ENCODE data around the gene KRT17. TPM values are rescaled to one million over a fixed set of nuclear protein-coding genes. Genes with fewer than 3 reads are reported as not detected.

KRT17 gene
- total and polyA plus RNA-seq, 2 of the 4 experiments (the other 2 are of a cell fraction) = 2.5 to 4.6 TPM

- H3K9ac ChIP-seq (ENCODE audit: low read depth, low read length) = no peak overlapping the region
- dilution Hi-C loops (cut with HindIII; ENCODE audit: low sequenced_read_pairs, unreplicated experiment) (no loop called here), intact Hi-C loops (cut with micrococcal nuclease) (no loop called here), in situ Hi-C loops (cut with MboI; ENCODE audit: low sequenced_read_pairs) (no loop called here)
- H2BK15ac ChIP-seq (ENCODE audit: low read depth, low read length) = no peak overlapping the region
- H3K36me3 ChIP-seq (ENCODE audit: control insufficient read depth, insufficient read depth, low read length) = no peaks in the 10 kb centered on the region
- H3K4ac ChIP-seq (ENCODE audit: low read depth, low read length) = no peak overlapping the region
- no peak overlapping the region for H3K56ac ChIP-seq (ENCODE audit: extremely low read depth, insufficient read depth, low read length)
- H2BK5ac ChIP-seq (ENCODE audit: low read depth, low read length, poor library complexity, severe bottlenecking) = no peak overlapping the region
- no peak overlapping the region for H3K23ac ChIP-seq (ENCODE audit: low read depth, low read length)
- no peak overlapping the region for H3K27ac ChIP-seq (ENCODE audit: insufficient read depth, low read length)
- H3K9me3 ChIP-seq (ENCODE audit: control insufficient read depth, insufficient read depth, low read length) = no peaks in the 10 kb centered on the region
- DNase-seq (no peak), ATAC-seq (ENCODE audit: low read depth) (no peak)
- ChIA-PET CTCF (interaction anchor here (1.2 kb wide), 1 partner anchor 21 kb away, joined by 3 read pairs; no protein-coding TSS in a partner anchor), POLR2A (ENCODE audit: unreplicated experiment) (interaction anchor here (0.6 kb wide), 1 partner anchor 128 kb away, joined by 5 read pairs; no protein-coding TSS in a partner anchor)
- H2AK9ac ChIP-seq (replicated peaks; ENCODE audit: low read depth, low read length, poor library complexity) = no peak overlapping the region
- no peaks in the 10 kb centered on the region for H3K4me1 ChIP-seq (ENCODE audit: control insufficient read depth, insufficient read depth, low read length)
- H4K91ac ChIP-seq (ENCODE audit: insufficient read depth, low read depth, low read length) = no peak overlapping the region
- H2BK120ac ChIP-seq (ENCODE audit: low read depth, low read length) = no peak overlapping the region
- no peak overlapping the region for H2AK5ac ChIP-seq (ENCODE audit: low read depth, low read length)
- no peaks in the 10 kb centered on the region for H4K20me1 ChIP-seq (ENCODE audit: insufficient read depth, low read length)
- H3K27me3 ChIP-seq (ENCODE audit: control insufficient read depth, insufficient read depth, low read length) = peaks cover 37% of the 10 kb centered on the region
- no peak overlapping the region for H2AFZ ChIP-seq (replicated peaks; ENCODE audit: low read length, poor library complexity)
- H3K4me3 ChIP-seq (ENCODE audit: insufficient read depth, low read depth, low read length) = no peak overlapping the region
- no peak overlapping the region for H3K4me2 ChIP-seq (ENCODE audit: low read depth, low read length)
- WGBS, 2 experiments (ENCODE audit: extremely low coverage in 2 of 2, insufficient read length in 1 of 2) = 60% methylated on average over 1 of the region's 5 CpGs; no CpG with 5 or more reads in 1 of the 2 experiments
- no peak overlapping the region for H3K18ac ChIP-seq (ENCODE audit: low read depth, low read length)
- H4K8ac ChIP-seq (ENCODE audit: low read depth in 2 of 2, low read length in 2 of 2) = no peak overlapping the region
- H2BK20ac ChIP-seq (ENCODE audit: low read depth, low read length) = no peak overlapping the region
- no peak overlapping the region for H4K5ac ChIP-seq (ENCODE audit: low read depth, low read length)
- BruUV-seq (replicated peaks) = no TSS peak
- no peaks in the 10 kb centered on the region for H3K79me1 ChIP-seq (ENCODE audit: low read depth in 1 of 2, low read length in 2 of 2)
- no peak for TF ChIP-seq RFX5 (IDR thresholded peaks at IDR 0.05; ENCODE audit: low read depth, low read length)
- no peak for TF ChIP-seq NFE2L2 (IDR thresholded peaks at IDR 0.05; ENCODE audit: low read depth, low read length)
- TF ChIP-seq MXI1 (IDR thresholded peaks at IDR 0.05; ENCODE audit: borderline replicate concordance, low read depth, low read length) = no peak
- no peak for TF ChIP-seq SMC3 (IDR thresholded peaks at IDR 0.05; ENCODE audit: low read depth, low read length)
- no peak for TF ChIP-seq FOS (IDR thresholded peaks at IDR 0.05; ENCODE audit: low read depth, low read length)
- H3K14ac ChIP-seq (replicated peaks; ENCODE audit: low read depth, low read length) = no peak overlapping the region
- H3K9me1 ChIP-seq (ENCODE audit: insufficient read depth, low read length) = no peaks in the 10 kb centered on the region
Measured at GRCh38 chr17:41578971-41579370, 45.4 kb downstream of the KRT17 start.

Data from IMR-90 (cell line).